Right forelimb (tissue), 1 donor: ENCODE data around the gene MTERF1.

ENCODE experiments used
- DNase-seq: peaks from one replicate; pipeline ENCODE4 v3.0.0-alpha.2; 2018

The MTERF1 gene

GRCh38 chr7:91826377-91826776 lies 54.1 kb downstream of the MTERF1 start:
- no peak for DNase-seq

- DNase-seq: no peak
Measured at GRCh38 chr7:91824201-91824600, 56.3 kb downstream of the MTERF1 start.
